Osteoblast (primary cell): Measurements from ENCODE around the gene AGTPBP1. TPM values are rescaled to one million over a fixed set of nuclear protein-coding genes. Genes with fewer than 3 reads are reported as not detected.

Experiments
- DNase-seq: peaks from one replicate; pipeline ENCODE4 v3.0.0; 2011; ENCODE audit warnings: low spot score, mixed read lengths; ENCODE audit not compliant: insufficient read length; ENCODE audit errors: missing footprints
- H2AFZ ChIP-seq: 2 replicates; pipeline ENCODE4 v1.6.0; 2011; ENCODE audit warnings: mild to moderate bottlenecking, low read length
- H3K27ac ChIP-seq: 2 replicates; pipeline ENCODE4 v1.5.1; 2011; ENCODE audit warnings: mild to moderate bottlenecking, low read depth, low read length, moderate library complexity
- H3K27me3 ChIP-seq: 2 replicates; pipeline ENCODE4 v1.6.0; 2012; ENCODE audit warnings: mild to moderate bottlenecking, control low read depth, inconsistent platforms, low read length, moderate library complexity; ENCODE audit not compliant: insufficient read depth
- H3K36me3 ChIP-seq: 2 replicates; pipeline ENCODE4 v1.5.1; 2011; ENCODE audit warnings: mild to moderate bottlenecking, low read length, control low read depth, moderate library complexity; ENCODE audit not compliant: insufficient read depth
- H3K4me1 ChIP-seq: 2 replicates; pipeline ENCODE4 v1.5.1; 2011; ENCODE audit warnings: mild to moderate bottlenecking, low read length, control low read depth, moderate library complexity; ENCODE audit not compliant: insufficient read depth
- H3K4me2 ChIP-seq: 2 replicates; pipeline ENCODE4 v1.6.0; 2011; ENCODE audit warnings: mild to moderate bottlenecking, low read length; ENCODE audit not compliant: insufficient read depth
- H3K4me3 ChIP-seq: fragments of 200-600 bp; sonication (generic); 3 replicates; pipeline ENCODE4 v1.5.1; 2012; ENCODE audit warnings: mild to moderate bottlenecking, low read length, inconsistent platforms; ENCODE audit not compliant: insufficient read depth
- H3K79me2 ChIP-seq: 2 replicates; pipeline ENCODE4 v1.6.0; 2012; ENCODE audit warnings: mild to moderate bottlenecking, low read length, control low read depth, inconsistent platforms; ENCODE audit not compliant: insufficient read depth
- H3K9me3 ChIP-seq: 2 replicates; pipeline ENCODE4 v1.5.1; 2011; ENCODE audit warnings: low read depth, low read length, control low read depth
- H4K20me1 ChIP-seq: 2 replicates; pipeline ENCODE4 v1.6.0; 2012; ENCODE audit warnings: mild to moderate bottlenecking, low read length, control low read depth; ENCODE audit not compliant: insufficient read depth
- total RNA-seq: library from RNA; depleted of rRNA; stranded (reverse); fragments of >200 nt; gene quantifications from 2 replicates; pipeline ENCODE4 v1.2.3, GENCODE V29; 2012
- TF ChIP-seq, protein P1 (sequence below): IDR thresholded peaks from 2 replicates; pipeline ENCODE4 v1.5.1; 2011; ENCODE audit warnings: mild to moderate bottlenecking, low read depth, low read length, moderate library complexity; ENCODE audit errors: extremely low read depth

AGTPBP1 gene
- total RNA-seq, 1 donor, result 17.0 TPM

DNA sequence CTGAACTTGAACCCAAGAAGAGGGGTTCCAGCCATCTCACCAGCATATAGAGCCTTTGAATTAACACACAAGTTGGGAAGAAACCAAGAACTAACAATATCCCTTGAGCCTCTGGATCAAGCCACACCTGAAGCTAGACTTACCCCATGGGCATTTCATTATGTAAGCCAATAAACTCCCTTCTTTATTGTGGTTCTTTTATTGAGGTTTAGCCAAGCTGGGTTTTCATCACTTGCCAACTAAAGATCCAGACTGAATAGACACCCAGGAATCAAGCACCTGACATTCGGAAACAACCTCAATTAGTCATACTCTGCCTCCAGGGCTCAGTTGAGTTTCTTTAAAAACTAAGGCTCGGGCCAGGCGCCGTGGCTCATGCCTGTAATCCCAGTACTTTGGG, 226.7 kb downstream of the AGTPBP1 start:
- no peaks in the 10 kb centered on the region for H3K4me1 ChIP-seq
- H3K36me3 ChIP-seq, result no peaks in the 10 kb centered on the region
- no peaks in the 10 kb centered on the region for H3K79me2 ChIP-seq
- H3K4me3 ChIP-seq, result no peak overlapping the region
- no peak for DNase-seq
- no peak overlapping the region for H3K4me2 ChIP-seq
- TF ChIP-seq, protein P1, sequence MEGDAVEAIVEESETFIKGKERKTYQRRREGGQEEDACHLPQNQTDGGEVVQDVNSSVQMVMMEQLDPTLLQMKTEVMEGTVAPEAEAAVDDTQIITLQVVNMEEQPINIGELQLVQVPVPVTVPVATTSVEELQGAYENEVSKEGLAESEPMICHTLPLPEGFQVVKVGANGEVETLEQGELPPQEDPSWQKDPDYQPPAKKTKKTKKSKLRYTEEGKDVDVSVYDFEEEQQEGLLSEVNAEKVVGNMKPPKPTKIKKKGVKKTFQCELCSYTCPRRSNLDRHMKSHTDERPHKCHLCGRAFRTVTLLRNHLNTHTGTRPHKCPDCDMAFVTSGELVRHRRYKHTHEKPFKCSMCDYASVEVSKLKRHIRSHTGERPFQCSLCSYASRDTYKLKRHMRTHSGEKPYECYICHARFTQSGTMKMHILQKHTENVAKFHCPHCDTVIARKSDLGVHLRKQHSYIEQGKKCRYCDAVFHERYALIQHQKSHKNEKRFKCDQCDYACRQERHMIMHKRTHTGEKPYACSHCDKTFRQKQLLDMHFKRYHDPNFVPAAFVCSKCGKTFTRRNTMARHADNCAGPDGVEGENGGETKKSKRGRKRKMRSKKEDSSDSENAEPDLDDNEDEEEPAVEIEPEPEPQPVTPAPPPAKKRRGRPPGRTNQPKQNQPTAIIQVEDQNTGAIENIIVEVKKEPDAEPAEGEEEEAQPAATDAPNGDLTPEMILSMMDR, result no peak
- no peaks in the 10 kb centered on the region for H3K9me3 ChIP-seq
- no peak overlapping the region for H3K27ac ChIP-seq
- H4K20me1 ChIP-seq, result no peaks in the 10 kb centered on the region
- H3K27me3 ChIP-seq, result no peaks in the 10 kb centered on the region
- no peak overlapping the region for H2AFZ ChIP-seq

- Histone ChIP-seq H3K79me2 (no peaks in the 10 kb centered on the region), H3K27ac (no peak overlapping the region), H2AFZ (no peak overlapping the region), H3K36me3 (no peaks in the 10 kb centered on the region), H3K4me3 (no peak overlapping the region), H4K20me1 (no peaks in the 10 kb centered on the region), H3K4me1 (no peaks in the 10 kb centered on the region), H3K4me2 (no peak overlapping the region), H3K27me3 (no peaks in the 10 kb centered on the region), H3K9me3 (no peaks in the 10 kb centered on the region)
- TF ChIP-seq, protein P1, result no peak
- no peak for DNase-seq
Observed at GRCh38 chr9:85514256-85514655, 227.5 kb downstream of the AGTPBP1 start.

GRCh38 chr9:85511746-85512145, 230.0 kb downstream of the AGTPBP1 start:
- TF ChIP-seq, protein P1, result no peak
- H3K79me2 ChIP-seq, result no peaks in the 10 kb centered on the region
- H3K4me2 ChIP-seq, result no peak overlapping the region
- H3K36me3 ChIP-seq, result no peaks in the 10 kb centered on the region
- no peak overlapping the region for H2AFZ ChIP-seq
- no peaks in the 10 kb centered on the region for H3K4me1 ChIP-seq
- H3K9me3 ChIP-seq, result no peaks in the 10 kb centered on the region
- no peak overlapping the region for H3K4me3 ChIP-seq
- H3K27me3 ChIP-seq, result no peaks in the 10 kb centered on the region
- no peaks in the 10 kb centered on the region for H4K20me1 ChIP-seq
- DNase-seq, result no peak
- H3K27ac ChIP-seq, result no peak overlapping the region

DNA sequence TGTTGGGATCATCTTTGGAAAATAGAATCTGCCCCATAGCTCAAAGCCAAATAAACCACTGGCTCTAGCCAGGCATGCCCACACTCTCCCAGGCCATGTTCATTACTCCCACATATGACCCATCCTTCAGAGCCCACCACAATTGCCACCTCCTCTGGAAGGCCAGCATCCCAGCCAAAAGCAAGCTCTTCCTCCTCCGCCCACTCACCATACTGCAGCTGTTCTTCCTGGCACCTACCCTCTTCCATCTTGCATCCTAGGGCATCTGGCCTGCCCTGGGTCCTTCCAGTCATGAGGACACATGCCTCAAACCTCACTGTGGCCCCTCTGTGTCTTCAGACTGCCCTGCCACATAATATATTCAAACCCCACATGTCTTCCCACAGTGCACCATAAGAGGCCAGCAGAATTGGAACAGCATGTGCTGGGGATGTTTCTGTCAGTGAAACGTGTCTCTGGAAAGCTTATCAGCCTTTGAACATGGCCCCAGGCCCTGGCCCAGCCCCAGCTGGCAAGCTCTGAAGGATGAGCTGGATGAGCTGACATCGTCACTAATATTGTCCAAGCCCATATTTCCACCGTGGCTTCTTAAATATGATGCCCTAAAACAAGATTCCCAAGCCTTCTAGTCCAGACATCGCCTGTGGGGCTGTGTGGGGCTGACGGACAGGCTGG, 230.8 kb downstream of the AGTPBP1 start:
- no peaks in the 10 kb centered on the region for H3K27me3 ChIP-seq
- no peak overlapping the region for H3K4me3 ChIP-seq
- no peaks in the 10 kb centered on the region for H3K9me3 ChIP-seq
- no peak for DNase-seq
- no peak overlapping the region for H2AFZ ChIP-seq
- H4K20me1 ChIP-seq, result no peaks in the 10 kb centered on the region
- no peak overlapping the region for H3K27ac ChIP-seq
- TF ChIP-seq, protein P1, result no peak
- no peak overlapping the region for H3K4me2 ChIP-seq
- no peaks in the 10 kb centered on the region for H3K79me2 ChIP-seq
- no peaks in the 10 kb centered on the region for H3K4me1 ChIP-seq
- H3K36me3 ChIP-seq, result no peaks in the 10 kb centered on the region
